IMR-90 (cell line): ENCODE measurements around the gene ELFN1. TPM values are rescaled to one million over a fixed set of nuclear protein-coding genes. Genes with fewer than 3 reads are reported as not detected.

Experiments
- ATAC-seq: fragments of 200-7000 bp; cut with Tn5 transposase; 2 replicates; pipeline ENCODE4 v1.9.1; 2020; ENCODE audit warnings: low read depth, mild to moderate bottlenecking, moderate library complexity
- BruUV-seq: library from RNA; stranded (reverse); fragments of 400-500 nt; replicated peaks from 2 replicates; lab custom pipeline; 2021; lab: Mats Ljungman, UMichigan
- CTCF ChIA-PET: fragments of 300-600 bp; formaldehyde crosslinking; extraction: SDS; loops from one replicate; lab custom pipeline; 2021; ENCODE audit warnings: antibody characterized with exemption; lab: Yijun Ruan, JAX
- POLR2A ChIA-PET: fragments of 300-600 bp; sonication (Branson Sonifier 250); formaldehyde crosslinking; loops from one replicate; lab custom pipeline; 2022; ENCODE audit warnings: antibody characterized with exemption; ENCODE audit not compliant: unreplicated experiment; lab: Charles Lee
- DNase-seq: peaks from one replicate; pipeline ENCODE4 v3.0.0; 2013
- H2AFZ ChIP-seq: replicated peaks from 2 replicates; pipeline ENCODE3; 2013; ENCODE audit warnings: low read length, mild to moderate bottlenecking; ENCODE audit not compliant: poor library complexity
- H2AK5ac ChIP-seq: 2 replicates; pipeline ENCODE4 v1.6.1; 2013; ENCODE audit warnings: low read depth, low read length, inconsistent platforms
- H2AK9ac ChIP-seq: replicated peaks from 2 replicates; pipeline ENCODE3; 2013; ENCODE audit warnings: mild to moderate bottlenecking, low read depth, low read length, moderate library complexity; ENCODE audit not compliant: poor library complexity
- H2BK120ac ChIP-seq: 2 replicates; pipeline ENCODE4 v1.6.1; 2013; ENCODE audit warnings: low read depth, low read length, inconsistent platforms
- H2BK15ac ChIP-seq: 3 replicates; pipeline ENCODE4 v1.6.1; 2013; ENCODE audit warnings: low read depth, low read length, inconsistent platforms
- H2BK20ac ChIP-seq: 2 replicates; pipeline ENCODE4 v1.6.1; 2013; ENCODE audit warnings: low read depth, mild to moderate bottlenecking, inconsistent platforms, low read length, moderate library complexity
- H2BK5ac ChIP-seq: 2 replicates; pipeline ENCODE4 v1.6.1; 2013; ENCODE audit warnings: mild to moderate bottlenecking, low read depth, low read length, inconsistent platforms; ENCODE audit not compliant: poor library complexity, severe bottlenecking
- H3K14ac ChIP-seq: replicated peaks from 2 replicates; pipeline ENCODE4 v1.6.1; 2013; ENCODE audit warnings: low read depth, low read length, inconsistent platforms
- H3K18ac ChIP-seq: 2 replicates; pipeline ENCODE4 v1.6.1; 2013; ENCODE audit warnings: low read depth, low read length, control low read depth
- H3K23ac ChIP-seq: 2 replicates; pipeline ENCODE4 v1.6.1; 2013; ENCODE audit warnings: low read depth, low read length, inconsistent platforms
- H3K27ac ChIP-seq: 2 replicates; pipeline ENCODE4 v1.5.1; 2013; ENCODE audit warnings: mild to moderate bottlenecking, control low read depth, low read length; ENCODE audit not compliant: insufficient read depth
- H3K27me3 ChIP-seq: 2 replicates; pipeline ENCODE4 v1.6.1; 2013; ENCODE audit warnings: low read length; ENCODE audit not compliant: control insufficient read depth, insufficient read depth
- H3K36me3 ChIP-seq: 2 replicates; pipeline ENCODE4 v1.6.1; 2013; ENCODE audit warnings: low read length, mixed read lengths; ENCODE audit not compliant: control insufficient read depth, insufficient read depth
- H3K4ac ChIP-seq: 2 replicates; pipeline ENCODE4 v1.6.1; 2013; ENCODE audit warnings: low read depth, low read length, inconsistent platforms
- H3K4me1 ChIP-seq: 2 replicates; pipeline ENCODE4 v1.6.1; 2013; ENCODE audit warnings: low read length, mixed read lengths; ENCODE audit not compliant: control insufficient read depth, insufficient read depth
- H3K4me2 ChIP-seq: 2 replicates; pipeline ENCODE4 v1.6.1; 2013; ENCODE audit warnings: low read depth, mild to moderate bottlenecking, control low read depth, low read length, moderate library complexity
- H3K4me3 ChIP-seq: 2 replicates; pipeline ENCODE4 v1.5.1; 2013; ENCODE audit warnings: low read depth, mild to moderate bottlenecking, control low read depth, low read length, moderate library complexity; ENCODE audit not compliant: insufficient read depth
- H3K56ac ChIP-seq: 2 replicates; pipeline ENCODE4 v1.6.1; 2013; ENCODE audit warnings: low read length, inconsistent platforms; ENCODE audit not compliant: insufficient read depth; ENCODE audit errors: extremely low read depth
- H3K79me1 ChIP-seq, 2 experiments: 2 replicates each; pipeline ENCODE4 v1.6.1; 2013; ENCODE audit warnings: low read length in 2 of 2, inconsistent platforms in 1 of 2, low read depth in 1 of 2
- H3K9ac ChIP-seq: 2 replicates; pipeline ENCODE4 v1.6.1; 2013; ENCODE audit warnings: low read depth, low read length, control low read depth
- H3K9me1 ChIP-seq: 2 replicates; pipeline ENCODE4 v1.6.1; 2013; ENCODE audit warnings: low read length, inconsistent platforms; ENCODE audit not compliant: insufficient read depth
- H3K9me3 ChIP-seq: 2 replicates; pipeline ENCODE4 v1.6.1; 2013; ENCODE audit warnings: low read length; ENCODE audit not compliant: control insufficient read depth, insufficient read depth
- H4K20me1 ChIP-seq: 2 replicates; pipeline ENCODE4 v1.6.1; 2013; ENCODE audit warnings: low read length, inconsistent platforms; ENCODE audit not compliant: insufficient read depth
- H4K5ac ChIP-seq: 2 replicates; pipeline ENCODE4 v1.6.1; 2013; ENCODE audit warnings: mild to moderate bottlenecking, low read depth, low read length, control low read depth
- H4K8ac ChIP-seq, 2 experiments: 2 replicates each; pipeline ENCODE4 v1.6.1; 2013; ENCODE audit warnings: low read depth in 2 of 2, low read length in 2 of 2, control low read depth in 1 of 2, inconsistent platforms in 1 of 2
- H4K91ac ChIP-seq: 2 replicates; pipeline ENCODE4 v1.6.1; 2013; ENCODE audit warnings: low read depth, low read length, inconsistent platforms; ENCODE audit not compliant: insufficient read depth
- CEBPB ChIP-seq: IDR thresholded peaks from 2 replicates; pipeline ENCODE4 v1.6.1; 2012; ENCODE audit warnings: low read depth, low read length, improper control_type of control experiment
- MAFK ChIP-seq: IDR thresholded peaks from 2 replicates; pipeline ENCODE4 v1.6.1; 2012; ENCODE audit warnings: low read depth, low read length, improper control_type of control experiment
- MAZ ChIP-seq: IDR thresholded peaks from 2 replicates; pipeline ENCODE4 v1.6.1; 2012; ENCODE audit warnings: low read depth, mild to moderate bottlenecking, low read length, improper control_type of control experiment, moderate library complexity, borderline replicate concordance
- WGBS, 2 experiments: methylation state at CpG; one replicate each; pipeline versions ENCODE4 v1.1.5 to v1.1.7; 2013; ENCODE audit warnings: missing lambda C conversion rate in 2 of 2; ENCODE audit not compliant: insufficient read length in 1 of 2; ENCODE audit errors: extremely low coverage in 2 of 2; 5-methylcytosine and 5-hydroxymethylcytosine counted together
- dilution Hi-C: fragments of 300-500 bp; cut with HindIII; formaldehyde crosslinking; loops from one replicate; pipeline ENCODE4 v1.14.3; 2018; ENCODE audit warnings: low sequenced_read_pairs; ENCODE audit not compliant: unreplicated experiment
- in situ Hi-C: fragments of 300-500 bp; cut with MboI; formaldehyde crosslinking; loops from 3 replicates; pipeline ENCODE4 v1.14.3; 2019; ENCODE audit warnings: low sequenced_read_pairs, inconsistent platforms, mixed read lengths
- intact Hi-C: fragments of 100-400 bp; cut with micrococcal nuclease; formaldehyde crosslinking; loops from 2 replicates; pipeline ENCODE4 v1.10.0; 2022
- polyA plus RNA-seq, 3 experiments: library from polyadenylated mRNA; depleted of rRNA; stranded (reverse); fragments of >200 nt; gene quantifications; 2 replicates each; pipeline ENCODE4 v1.2.3, GENCODE V29; 2012; ENCODE audit warnings: low replicate concordance in 1 of 3
- total RNA-seq: library from RNA; depleted of rRNA; stranded (reverse); fragments of >200 nt; gene quantifications from 2 replicates; pipeline ENCODE4 v1.2.3, GENCODE V29; 2012

The ELFN1 gene
- total and polyA plus RNA-seq, 2 of the 4 experiments (the other 2 are of a cell fraction): 1.6 to 5.2 TPM

GRCh38 chr7:1749351-1749863 lies 79.3 kb downstream of the ELFN1 start:
- POLR2A ChIA-PET: no interaction called here
- Histone ChIP-seq H2BK120ac (no peak overlapping the region), H4K91ac (no peak overlapping the region), H3K9me1 (no peaks in the 10 kb centered on the region), H2AFZ (peak overlapping the region; percentile 32), H3K4me3 (no peak overlapping the region), H3K4ac (no peak overlapping the region), H3K4me2 (no peak overlapping the region), H2BK15ac (no peak overlapping the region), H2BK20ac (no peak overlapping the region), H3K27ac (no peak overlapping the region), H3K18ac (no peak overlapping the region), H3K79me1 (no peaks in the 10 kb centered on the region), H2BK5ac (no peak overlapping the region), H3K27me3 (peaks cover 25% of the 10 kb centered on the region; the same call in 1 of the 2 replicates), H3K9me3 (peaks cover 2% of the 10 kb centered on the region; the same call in 1 of the 2 replicates), H4K20me1 (no peaks in the 10 kb centered on the region), H3K9ac (no peak overlapping the region), H2AK5ac (no peak overlapping the region), H4K5ac (no peak overlapping the region), H4K8ac (no peak overlapping the region), H3K4me1 (no peaks in the 10 kb centered on the region), H3K14ac (no peak overlapping the region), H2AK9ac (no peak overlapping the region), H3K23ac (no peak overlapping the region), H3K36me3 (no peaks in the 10 kb centered on the region), H3K56ac (no peak overlapping the region)
- in situ Hi-C loops (no loop called here), intact Hi-C loops (no loop called here), dilution Hi-C loops (no loop called here)
- TF ChIP-seq CEBPB (no peak), MAFK (no peak), MAZ (no peak)
- WGBS, 2 experiments: 64% methylated on average over 12 of the region's 19 CpGs; no CpG with 5 or more reads in 1 of the 2 experiments
- CTCF ChIA-PET: no interaction called here
- DNase-seq: no peak
- BruUV-seq: no TSS peak
- no peak for ATAC-seq
